Stimulated activated naive CD4-positive, alpha-beta T cell (primary cell): ENCODE measurements around the gene ASB5.

Source experiments
- DNase-seq, 6 experiments: peaks; one replicate each; lab custom pipeline; 2025; lab: John Stamatoyannopoulos, UW

ASB5 gene

GRCh38 chr4:176277162-176277904, 8.3 kb upstream of the ASB5 start:
- DNase-seq: no peak

- DNase-seq: no peak
These were observed 7.7 kb upstream of the ASB5 start for GRCh38 chr4:176276710-176277109.

GRCh38 chr4:176274441-176274840, 5.4 kb upstream of the ASB5 start:
- DNase-seq: no peak

- no peak for DNase-seq
These were observed 4.7 kb upstream of the ASB5 start for GRCh38 chr4:176273736-176274135.

GRCh38 chr4:176272799-176273198, 3.8 kb upstream of the ASB5 start:
- no peak for DNase-seq

- DNase-seq: no peak
These were observed 2.7 kb upstream of the ASB5 start for GRCh38 chr4:176271749-176272148.

GRCh38 chr4:176270669-176271068, 1.6 kb upstream of the ASB5 start:
- no peak for DNase-seq

GRCh38 chr4:176266026-176266425, 3.0 kb downstream of the ASB5 start:
- DNase-seq: no peak

- no peak for DNase-seq
These were observed 6.8 kb downstream of the ASB5 start for GRCh38 chr4:176262243-176262642.

GRCh38 chr4:176261481-176261880, 7.5 kb downstream of the ASB5 start:
- DNase-seq: no peak

GRCh38 chr4:176261018-176261417, 8.0 kb downstream of the ASB5 start:
- no peak for DNase-seq

- no peak for DNase-seq
These were observed 9.5 kb downstream of the ASB5 start for GRCh38 chr4:176259330-176260090.

- no peak for DNase-seq
These were observed 10.9 kb downstream of the ASB5 start for GRCh38 chr4:176258135-176258534.

- no peak for DNase-seq
These were observed 12.1 kb downstream of the ASB5 start for GRCh38 chr4:176256921-176257320.

- DNase-seq: no peak
These were observed 26.2 kb downstream of the ASB5 start for GRCh38 chr4:176242764-176243347.

- DNase-seq: no peak
These were observed 27.3 kb downstream of the ASB5 start for GRCh38 chr4:176241703-176242102.

GRCh38 chr4:176238826-176239225, 30.2 kb downstream of the ASB5 start:
- DNase-seq: no peak

GRCh38 chr4:176238157-176238610, 30.8 kb downstream of the ASB5 start:
- DNase-seq: no peak

GRCh38 chr4:176236946-176237345, 32.1 kb downstream of the ASB5 start:
- DNase-seq: no peak

GRCh38 chr4:176230836-176231235, 38.2 kb downstream of the ASB5 start:
- no peak for DNase-seq

- no peak for DNase-seq
These were observed 39.4 kb downstream of the ASB5 start for GRCh38 chr4:176229645-176230044.

- no peak for DNase-seq
These were observed 42.3 kb downstream of the ASB5 start for GRCh38 chr4:176226736-176227135.

GRCh38 chr4:176223561-176223960, 45.5 kb downstream of the ASB5 start:
- no peak for DNase-seq
